Measurements from ENCODE around the gene IKZF4.
"Not testable (repeated sequence)": the region's sequence is repeated elsewhere in the genome, so short reads cannot be mapped to it uniquely, and the experiment has no call there.

IKZF4 gene

GRCh38 chr12:56042430-56042813, 21.6 kb downstream of the IKZF4 start:
- H3K27me3 Mint-ChIP-seq, ATAC-seq: not testable (repeated sequence)

GRCh38 chr12:56042843-56043242, 22.0 kb downstream of the IKZF4 start:
- H3K27ac Mint-ChIP-seq: peak overlapping the region; percentile 96
- H3K27me3 Mint-ChIP-seq: no peaks in the 10 kb centered on the region
- H3K4me1 Mint-ChIP-seq: peaks cover 20% of the 10 kb centered on the region
- H3K4me3 Mint-ChIP-seq: peak overlapping the region; percentile 90
- peaks cover 22% of the 10 kb centered on the region for H3K36me3 Mint-ChIP-seq
- ATAC-seq: no peak
- H3K9me3 Mint-ChIP-seq: no peaks in the 10 kb centered on the region

More at GRCh38 chr12:56042430-56042813, 21.6 kb downstream of the IKZF4 start:
- H3K27ac Mint-ChIP-seq: peak overlapping the region; percentile 96
- not testable (repeated sequence) for H3K9me3 Mint-ChIP-seq
- peaks cover 22% of the 10 kb centered on the region for H3K36me3 Mint-ChIP-seq
- H3K4me3 Mint-ChIP-seq: peak overlapping the region; percentile 90
- peaks cover 20% of the 10 kb centered on the region for H3K4me1 Mint-ChIP-seq

DNA sequence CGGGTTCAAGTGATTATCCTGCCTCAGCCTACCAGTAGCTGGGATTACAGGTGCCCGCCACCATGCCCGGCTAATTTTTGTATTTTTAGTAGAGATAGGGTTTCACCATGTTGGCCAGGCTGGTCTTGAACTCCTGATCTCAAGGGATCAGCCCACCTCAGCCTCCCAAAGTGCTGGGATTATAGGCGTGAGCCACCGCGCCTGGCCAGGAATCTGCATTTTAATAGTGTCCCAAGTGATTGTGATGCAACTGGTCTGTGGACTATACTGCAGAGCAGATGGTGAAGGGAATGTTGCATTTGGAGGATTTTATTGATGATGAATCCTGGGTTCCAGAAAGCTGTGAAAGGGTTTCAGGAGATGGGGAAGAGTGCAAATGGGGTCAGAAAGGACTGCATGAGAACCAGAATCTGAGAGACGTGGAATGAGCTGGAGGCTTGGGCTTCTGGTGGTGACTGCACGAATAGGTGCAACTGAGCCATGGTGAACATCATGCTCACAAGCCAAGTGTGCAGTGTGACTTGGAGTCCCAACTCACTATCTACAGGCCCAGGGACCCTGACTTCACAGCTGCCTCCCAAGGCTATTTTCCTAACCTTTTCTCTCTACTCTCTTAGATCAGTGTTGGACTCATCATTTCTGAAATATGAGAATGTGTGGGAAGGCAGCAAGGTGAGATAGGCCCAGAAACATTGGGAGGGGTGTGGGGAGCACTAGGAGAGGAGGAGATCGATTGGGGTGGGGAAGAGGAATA, 25.4 kb downstream of the IKZF4 start:
- peaks cover 22% of the 10 kb centered on the region for H3K36me3 Mint-ChIP-seq
- ATAC-seq: no peak
- peaks cover 20% of the 10 kb centered on the region for H3K4me1 Mint-ChIP-seq
- peak overlapping the region; percentile 60 for H3K27ac Mint-ChIP-seq
- H3K9me3 Mint-ChIP-seq: no peaks in the 10 kb centered on the region
- H3K4me3 Mint-ChIP-seq: no peak overlapping the region
- no peaks in the 10 kb centered on the region for H3K27me3 Mint-ChIP-seq

DNA sequence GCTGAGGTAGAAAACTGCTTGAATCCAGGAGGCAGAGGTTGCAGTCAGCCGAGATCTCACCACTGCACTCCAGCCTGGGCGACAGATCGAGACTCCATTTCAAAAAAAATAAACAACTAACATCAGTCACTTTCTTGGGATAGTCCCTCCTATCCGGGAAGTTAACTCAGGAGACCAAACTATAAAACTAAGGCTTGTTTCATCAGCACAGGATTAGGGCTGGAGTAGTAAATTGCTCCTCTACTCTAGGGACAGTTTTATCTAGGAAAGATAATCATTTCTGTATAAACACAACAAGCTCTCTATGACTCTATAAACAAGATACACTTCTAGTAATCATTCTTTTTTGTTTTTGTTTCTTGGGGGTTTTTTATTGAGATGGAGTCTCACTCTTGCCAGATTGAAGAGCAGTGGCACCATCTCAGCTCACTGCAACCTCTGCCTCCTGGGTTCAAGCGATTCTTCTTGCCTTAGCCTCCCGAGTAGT, 32.6 kb downstream of the IKZF4 start:
- no peak for ATAC-seq

DNA sequence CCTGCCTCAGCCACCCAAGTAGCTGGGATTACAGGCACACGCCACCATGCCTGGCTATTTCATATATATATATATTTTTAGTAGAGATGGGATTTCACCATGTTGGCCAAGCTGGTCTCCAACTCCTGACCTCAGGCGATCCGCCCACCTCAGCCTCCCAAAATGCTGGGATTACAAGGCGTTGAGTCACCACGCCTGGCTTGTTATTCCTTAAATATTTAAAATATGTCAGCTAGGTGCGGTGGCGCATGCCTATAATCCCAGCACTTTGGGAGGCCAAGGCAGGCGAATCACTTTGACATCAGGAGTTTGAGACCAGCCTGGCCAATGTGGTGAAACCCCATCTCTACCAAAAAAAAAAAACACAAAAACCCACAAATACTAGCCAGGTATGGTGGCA, 39.1 kb downstream of the IKZF4 start:
- not testable (repeated sequence) for H3K27ac Mint-ChIP-seq, ATAC-seq, H3K9me3 Mint-ChIP-seq, H3K36me3 Mint-ChIP-seq, H3K4me3 Mint-ChIP-seq, H3K4me1 Mint-ChIP-seq
- H3K27me3 Mint-ChIP-seq: peaks cover 13% of the 10 kb centered on the region

More for the DNA sequence above, 32.6 kb downstream of the IKZF4 start:
- Mint-ChIP-seq H3K27me3 (no peaks in the 10 kb centered on the region), H3K4me1 (no peaks in the 10 kb centered on the region), H3K9me3 (no peaks in the 10 kb centered on the region), H3K27ac (no peak overlapping the region), H3K4me3 (no peak overlapping the region), H3K36me3 (no peaks in the 10 kb centered on the region)

- no peaks in the 10 kb centered on the region for H3K9me3 Mint-ChIP-seq
- H3K4me1 Mint-ChIP-seq: no peaks in the 10 kb centered on the region
- no peak overlapping the region for H3K4me3 Mint-ChIP-seq
- H3K36me3 Mint-ChIP-seq: no peaks in the 10 kb centered on the region
- no peak overlapping the region for H3K27ac Mint-ChIP-seq
- H3K27me3 Mint-ChIP-seq: peaks cover 13% of the 10 kb centered on the region
- no peak for ATAC-seq
Observed at GRCh38 chr12:56061982-56062381, 41.1 kb downstream of the IKZF4 start.

DNA sequence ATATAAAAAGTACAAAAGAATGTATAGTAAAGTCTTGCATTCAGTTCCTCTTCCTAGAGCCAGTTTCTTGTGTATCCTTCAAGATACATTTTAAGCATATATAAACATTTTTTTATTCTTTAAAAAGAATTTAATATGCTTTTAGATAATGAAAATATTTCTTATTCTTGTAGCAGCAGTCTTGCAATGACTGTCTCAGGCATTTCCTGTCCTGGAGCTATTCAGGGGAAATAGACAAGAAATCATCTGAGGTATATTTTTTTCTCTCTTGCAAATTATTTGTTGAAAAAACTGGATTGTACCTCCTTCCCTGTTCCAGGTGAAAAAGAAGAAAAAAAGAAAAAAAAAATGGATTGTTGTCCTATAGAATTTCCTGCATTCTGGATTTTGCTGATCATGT, 42.2 kb downstream of the IKZF4 start:
- no peaks in the 10 kb centered on the region for H3K36me3 Mint-ChIP-seq
- no peaks in the 10 kb centered on the region for H3K9me3 Mint-ChIP-seq
- peaks cover 13% of the 10 kb centered on the region for H3K27me3 Mint-ChIP-seq
- H3K27ac Mint-ChIP-seq: no peak overlapping the region
- ATAC-seq: no peak
- H3K4me1 Mint-ChIP-seq: no peaks in the 10 kb centered on the region
- no peak overlapping the region for H3K4me3 Mint-ChIP-seq

- Mint-ChIP-seq H3K36me3 (no peaks in the 10 kb centered on the region), H3K27ac (no peak overlapping the region), H3K4me3 (no peak overlapping the region), H3K27me3 (no peaks in the 10 kb centered on the region), H3K9me3 (no peaks in the 10 kb centered on the region), H3K4me1 (no peaks in the 10 kb centered on the region)
- ATAC-seq: no peak
Observed at GRCh38 chr12:56071648-56072047, 50.8 kb downstream of the IKZF4 start.

GRCh38 chr12:56074396-56074795, 53.6 kb downstream of the IKZF4 start:
- Mint-ChIP-seq H3K27me3 (no peaks in the 10 kb centered on the region), H3K4me3 (no peak overlapping the region), H3K4me1 (peaks cover 8% of the 10 kb centered on the region), H3K9me3 (no peaks in the 10 kb centered on the region), H3K27ac (no peak overlapping the region), H3K36me3 (no peaks in the 10 kb centered on the region)
- ATAC-seq: no peak

DNA sequence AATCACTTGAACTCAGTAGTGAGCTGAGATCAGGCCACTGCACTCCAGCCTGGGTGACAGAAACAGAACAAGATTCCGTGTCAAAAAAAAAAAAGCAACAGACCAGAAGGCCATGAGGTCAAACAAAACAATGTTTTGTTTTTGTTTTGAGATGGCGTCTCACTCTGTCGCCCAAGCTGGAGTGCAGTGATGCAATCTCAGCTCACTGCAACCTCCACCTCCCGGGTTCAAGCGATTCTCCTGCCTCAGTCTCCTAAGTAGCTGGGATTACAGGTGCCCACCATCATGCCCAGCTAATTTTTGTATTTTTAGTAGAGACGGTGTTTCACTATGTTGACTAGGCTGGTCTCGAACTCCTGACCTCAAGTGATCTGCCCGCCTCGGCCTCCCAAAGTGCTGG, 57.1 kb downstream of the IKZF4 start:
- H3K4me3 Mint-ChIP-seq: not testable (repeated sequence)

GRCh38 chr12:56078427-56078826, 57.6 kb downstream of the IKZF4 start:
- H3K36me3 Mint-ChIP-seq: no peaks in the 10 kb centered on the region
- peaks cover 27% of the 10 kb centered on the region for H3K27me3 Mint-ChIP-seq
- H3K27ac Mint-ChIP-seq: no peak overlapping the region
- peaks cover 17% of the 10 kb centered on the region for H3K4me1 Mint-ChIP-seq
- peak overlapping the region; percentile 39 for H3K4me3 Mint-ChIP-seq
- ATAC-seq: no peak
- no peaks in the 10 kb centered on the region for H3K9me3 Mint-ChIP-seq

More for the DNA sequence above, 57.1 kb downstream of the IKZF4 start:
- peaks cover 17% of the 10 kb centered on the region for H3K4me1 Mint-ChIP-seq
- H3K27me3 Mint-ChIP-seq: peaks cover 27% of the 10 kb centered on the region
- H3K9me3 Mint-ChIP-seq, H3K27ac Mint-ChIP-seq, H3K36me3 Mint-ChIP-seq, ATAC-seq: not testable (repeated sequence)

- H3K4me1 Mint-ChIP-seq: peaks cover 17% of the 10 kb centered on the region
- no peaks in the 10 kb centered on the region for H3K36me3 Mint-ChIP-seq
- H3K9me3 Mint-ChIP-seq: no peaks in the 10 kb centered on the region
- peak overlapping the region; percentile 78 for H3K4me3 Mint-ChIP-seq
- peaks cover 27% of the 10 kb centered on the region for H3K27me3 Mint-ChIP-seq
- H3K27ac Mint-ChIP-seq: peak overlapping the region; percentile 22
- ATAC-seq: peak; percentile 81
Observed at GRCh38 chr12:56078931-56079722, 58.3 kb downstream of the IKZF4 start.

DNA sequence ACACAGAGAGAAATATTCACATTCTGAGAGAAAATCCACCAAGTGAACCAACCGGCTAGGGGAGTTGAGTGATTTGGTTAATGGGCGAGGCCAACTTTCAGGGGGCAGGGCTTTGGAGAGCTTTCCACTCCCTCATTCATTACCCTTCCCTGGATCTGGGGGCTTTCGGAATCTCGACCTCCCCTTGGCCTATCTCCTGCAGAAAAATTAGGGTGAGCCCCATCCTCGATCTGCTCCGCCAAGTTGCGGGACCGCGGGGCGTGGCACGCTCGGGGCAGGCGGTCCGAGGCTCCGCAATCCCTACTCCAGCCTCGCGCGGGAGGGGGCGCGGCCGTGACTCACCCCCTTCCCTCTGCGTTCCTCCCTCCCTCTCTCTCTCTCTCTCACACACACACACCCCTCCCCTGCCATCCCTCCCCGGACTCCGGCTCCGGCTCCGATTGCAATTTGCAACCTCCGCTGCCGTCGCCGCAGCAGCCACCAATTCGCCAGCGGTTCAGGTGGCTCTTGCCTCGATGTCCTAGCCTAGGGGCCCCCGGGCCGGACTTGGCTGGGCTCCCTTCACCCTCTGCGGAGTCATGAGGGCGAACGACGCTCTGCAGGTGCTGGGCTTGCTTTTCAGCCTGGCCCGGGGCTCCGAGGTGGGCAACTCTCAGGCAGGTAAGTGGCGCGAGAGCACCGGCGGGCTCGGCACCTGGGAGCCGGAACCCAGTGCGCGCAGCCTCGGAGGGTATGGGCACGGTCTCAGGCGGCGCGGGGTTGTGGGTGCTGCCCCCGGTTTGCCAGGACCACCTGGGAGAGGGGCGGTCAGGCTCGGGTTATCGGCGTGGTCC, 59.1 kb downstream of the IKZF4 start, which contains the start of gene ERBB3:
Gene ERBB3, plus strand, starts transcription at position 443 of the 833 bp plus-strand sequence. Its CDS starts 136 bp downstream, at position 579.
- Mint-ChIP-seq H3K27me3 (peaks cover 27% of the 10 kb centered on the region), H3K9me3 (no peaks in the 10 kb centered on the region), H3K36me3 (no peaks in the 10 kb centered on the region), H3K27ac (peak within 1 kb of the TSS; percentile 22), H3K4me1 (peaks cover 17% of the 10 kb centered on the region), H3K4me3 (peak within 1 kb of the TSS; percentile 78)
- peak; percentile 77 for ATAC-seq

DNA sequence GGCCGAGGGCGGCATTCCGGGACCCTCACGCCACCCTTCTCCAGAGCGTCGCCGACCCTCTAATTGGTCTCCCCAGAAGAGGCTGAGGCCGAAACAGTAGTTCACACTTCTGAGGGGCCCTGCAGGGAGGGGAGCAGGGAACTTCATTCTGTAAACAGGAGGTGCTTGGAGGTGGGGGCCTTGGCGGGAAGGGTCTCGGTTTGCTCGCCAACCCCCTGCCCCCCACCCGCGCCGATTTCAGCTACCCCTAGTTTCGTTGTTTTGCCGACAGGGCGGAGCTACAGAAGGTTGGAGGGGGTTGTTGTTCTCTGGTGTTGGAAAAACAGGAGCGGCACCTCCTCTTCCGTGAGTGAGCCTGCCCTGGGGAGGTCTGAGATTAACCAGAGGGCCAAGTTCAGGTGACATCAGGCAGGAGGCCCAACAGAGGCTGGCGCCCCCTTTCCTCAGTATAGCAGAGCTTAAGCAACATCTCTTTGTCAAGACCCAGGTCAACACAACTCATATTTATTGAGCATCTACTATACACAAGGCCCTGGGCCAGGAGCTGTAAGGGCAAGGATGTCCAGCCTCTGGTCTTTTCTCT, 59.8 kb downstream of the IKZF4 start:
- Mint-ChIP-seq H3K36me3 (no peaks in the 10 kb centered on the region), H3K4me1 (peaks cover 17% of the 10 kb centered on the region), H3K27ac (no peak overlapping the region), H3K27me3 (peaks cover 27% of the 10 kb centered on the region), H3K4me3 (peak overlapping the region; percentile 36), H3K9me3 (no peaks in the 10 kb centered on the region)
- no peak for ATAC-seq
